Liver (tissue), 9 donors: ENCODE data around the gene CNR2. TPM values are rescaled to one million over a fixed set of nuclear protein-coding genes. Genes with fewer than 3 reads are reported as not detected.
A peak's percentile ranks its signal among the peaks of the same experiment; 100 is the strongest.

Experiments
- DNase-seq: peaks from one replicate; pipeline ENCODE4 v3.0.0-alpha.2; 2017; ENCODE audit warnings: low spot score
- H3K27ac ChIP-seq, 2 donors: one replicate each; pipeline ENCODE4 v1.7.0; 2013; ENCODE audit warnings: inconsistent platforms in 2 of 2, low read length in 2 of 2, control low read depth in 1 of 2, low read depth in 1 of 2, mild to moderate bottlenecking in 1 of 2
- H3K27me3 ChIP-seq, 4 donors: one replicate each; pipeline versions ENCODE4 v1.6.1 to v1.7.0; 2013; ENCODE audit warnings: low read length in 3 of 4, inconsistent platforms in 1 of 4, mild to moderate bottlenecking in 1 of 4, moderate library complexity in 1 of 4; ENCODE audit not compliant: control insufficient read depth in 4 of 4, insufficient read depth in 4 of 4
- H3K36me3 ChIP-seq, 4 donors: one replicate each; pipeline versions ENCODE4 v1.6.1 to v1.7.0; 2013; ENCODE audit warnings: low read length in 3 of 4, mild to moderate bottlenecking in 3 of 4, low read depth in 1 of 4, moderate library complexity in 1 of 4; ENCODE audit not compliant: control insufficient read depth in 4 of 4, insufficient read depth in 3 of 4
- H3K4me1 ChIP-seq, 4 donors: one replicate each; pipeline versions ENCODE4 v1.6.1 to v1.7.0; 2013; ENCODE audit warnings: low read length in 3 of 4, mild to moderate bottlenecking in 3 of 4, moderate library complexity in 1 of 4; ENCODE audit not compliant: control insufficient read depth in 4 of 4, insufficient read depth in 4 of 4
- H3K4me3 ChIP-seq, 3 donors: one replicate each; pipeline versions ENCODE4 v1.6.1 to v1.7.0; 2013; ENCODE audit warnings: low read length in 3 of 3, control low read depth in 1 of 3, low read depth in 1 of 3, mild to moderate bottlenecking in 1 of 3
- H3K9ac ChIP-seq, 2 donors: one replicate each; pipeline ENCODE4 v1.7.0; 2013; ENCODE audit warnings: low read length in 2 of 2, mild to moderate bottlenecking in 2 of 2, moderate library complexity in 2 of 2, control low read depth in 1 of 2, low read depth in 1 of 2
- H3K9me3 ChIP-seq, 4 donors: one replicate each; pipeline versions ENCODE4 v1.6.1 to v1.7.0; 2013; ENCODE audit warnings: low read length in 3 of 4; ENCODE audit not compliant: control insufficient read depth in 4 of 4
- EGR1 ChIP-seq, 2 donors: IDR thresholded peaks; 2 replicates each; pipeline ENCODE4 v1.6.1; 2016 to 2018; ENCODE audit warnings: antibody characterized with exemption in 2 of 2, low read depth in 2 of 2
- FOXA1 ChIP-seq: IDR thresholded peaks from 2 replicates; pipeline ENCODE4 v1.6.1; 2016; ENCODE audit warnings: antibody characterized with exemption
- FOXA2 ChIP-seq: IDR thresholded peaks from 2 replicates; pipeline ENCODE4 v1.6.1; 2016; ENCODE audit warnings: antibody characterized with exemption
- GABPA ChIP-seq, 2 donors: IDR thresholded peaks in 1 of 2; conservative IDR thresholded peaks in 1 of 2; 2 replicates each; pipeline ENCODE4 v1.6.1; 2016; ENCODE audit warnings: antibody characterized with exemption in 2 of 2, mild to moderate bottlenecking in 1 of 2, moderate library complexity in 1 of 2
- HNF4A ChIP-seq, 2 donors: conservative IDR thresholded peaks; 2 replicates each; pipeline ENCODE4 v1.6.1; 2016; ENCODE audit warnings: antibody characterized with exemption in 2 of 2, mild to moderate bottlenecking in 2 of 2
- JUND ChIP-seq, 2 donors: IDR thresholded peaks; 2 replicates each; pipeline ENCODE4 v1.6.1; 2016; ENCODE audit warnings: antibody characterized with exemption in 2 of 2
- NR2F2 ChIP-seq: IDR thresholded peaks from 2 replicates; pipeline ENCODE4 v1.6.1; 2016; ENCODE audit warnings: antibody characterized with exemption
- RAD21 ChIP-seq, 2 donors: IDR thresholded peaks; 2 replicates each; pipeline ENCODE4 v1.6.1; 2016; ENCODE audit warnings: antibody characterized with exemption in 2 of 2, mild to moderate bottlenecking in 2 of 2
- RXRA ChIP-seq, 2 donors: IDR thresholded peaks; 2 replicates each; pipeline ENCODE4 v1.6.1; 2017 to 2018; ENCODE audit warnings: antibody characterized with exemption in 2 of 2, mild to moderate bottlenecking in 1 of 2
- SP1 ChIP-seq: IDR thresholded peaks from 2 replicates; pipeline ENCODE4 v1.6.1; 2018; ENCODE audit warnings: antibody characterized with exemption, mild to moderate bottlenecking
- YY1 ChIP-seq: IDR thresholded peaks from 2 replicates; pipeline ENCODE4 v1.6.1; 2016; ENCODE audit warnings: antibody characterized with exemption, mild to moderate bottlenecking
- WGBS: extraction: QIAGEN DNeasy Blood & Tissue Kit; methylation state at CpG from one replicate; pipeline ENCODE4 v1.1.7; 2013; 5-methylcytosine and 5-hydroxymethylcytosine counted together
- polyA plus RNA-seq, 2 donors: library from polyadenylated mRNA; stranded (reverse) in 1 of 2; unstranded in 1 of 2; fragments of 200-250 nt in 1 of 2; fragments of >200 nt in 1 of 2; fragmentation: Nextera tagmentation in 1 of 2; extraction: Ambion mirVana in 1 of 2; gene quantifications; one replicate each; pipeline versions ENCODE4 v1.2.1 to v1.2.3, GENCODE V29; 2013 to 2015
- total RNA-seq, 2 donors: library from RNA; depleted of rRNA; stranded (reverse); fragments of >200 nt; gene quantifications; one replicate each; pipeline ENCODE4 v1.2.3, GENCODE V29; 2014
- TF ChIP-seq, protein P1 (sequence below): IDR thresholded peaks from 2 replicates; pipeline ENCODE4 v1.6.1; 2016; ENCODE audit warnings: antibody characterized with exemption, mild to moderate bottlenecking
- TF ChIP-seq, protein P2 (sequence below): IDR thresholded peaks from 2 replicates; pipeline ENCODE4 v1.6.1; 2016; ENCODE audit warnings: antibody characterized with exemption
- donor health status: healthy.
- donor health status: healthy.
- donor health status: healthy.
- donor health status: healthy.
- donor health status: healthy.

Gene CNR2
- total RNA-seq (under 1 TPM; 0.08 to 0.28 TPM), polyA plus RNA-seq (under 1 TPM; 0.03 to 0.10 TPM)

DNA sequence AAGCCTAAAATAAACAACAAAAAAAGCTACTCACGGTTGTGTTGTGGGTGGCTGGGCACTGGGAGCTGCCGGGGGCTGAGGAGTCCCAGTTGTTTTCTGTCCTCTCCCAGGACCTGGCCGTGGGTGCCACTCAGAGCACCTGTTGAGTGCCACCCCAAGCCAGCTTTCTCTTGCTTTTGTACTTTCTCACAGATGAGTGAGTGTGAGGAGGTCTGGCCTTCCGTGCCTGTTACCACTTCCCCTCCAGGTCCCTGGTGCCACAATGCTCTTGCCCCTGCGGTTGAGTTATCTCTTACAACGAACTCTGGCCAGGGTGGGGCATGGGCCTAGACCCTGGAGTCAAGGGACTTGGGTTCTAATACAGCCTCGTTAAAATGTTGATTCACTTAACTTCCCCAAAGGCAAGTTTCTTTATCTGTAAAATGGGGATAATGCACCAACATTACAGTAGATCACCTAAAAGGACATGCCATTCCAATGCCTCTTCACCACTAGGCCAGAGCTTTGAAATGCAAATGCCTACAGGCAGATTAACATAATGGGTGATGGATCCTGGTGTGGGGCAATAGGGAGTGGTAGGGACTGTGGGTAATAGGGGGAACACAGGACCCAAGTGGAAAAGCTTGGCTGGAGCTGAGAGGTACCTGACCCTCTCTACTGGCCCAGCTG is at the start of gene CNR2:
TSS of gene CNR2 (minus strand) at position 151 of the 669 bp plus-strand sequence. CDS start 37,745 bp downstream, outside the sequence.
- Histone ChIP-seq H3K27ac (no peak within 1 kb of the TSS), H3K9ac (no peak within 1 kb of the TSS), H3K4me3 (no peak within 1 kb of the TSS), H3K27me3 (no peaks in the 10 kb centered on the region), H3K36me3 (no peaks in the 10 kb centered on the region), H3K9me3 (no peaks in the 10 kb centered on the region), H3K4me1 (peaks cover 0 to 10% (median 0%) of the 10 kb centered on the region in 4 donors)
- no peak for TF ChIP-seq JUND (IDR thresholded peaks at IDR 0.05)
- no peak for TF ChIP-seq YY1
- no peak for TF ChIP-seq NR2F2
- no peak for TF ChIP-seq HNF4A (conservative IDR thresholded peaks at IDR 0.05)
- no peak for TF ChIP-seq GABPA (IDR thresholded peaks at IDR 0.05 in 1 of 2, conservative IDR thresholded peaks at IDR 0.05 in 1 of 2)
- no peak for TF ChIP-seq EGR1 (IDR thresholded peaks at IDR 0.05; ENCODE audit: low read depth in 2 of 2)
- DNase-seq: no peak
- 53% methylated on average over 7 of the region's 7 CpGs for WGBS

DNA sequence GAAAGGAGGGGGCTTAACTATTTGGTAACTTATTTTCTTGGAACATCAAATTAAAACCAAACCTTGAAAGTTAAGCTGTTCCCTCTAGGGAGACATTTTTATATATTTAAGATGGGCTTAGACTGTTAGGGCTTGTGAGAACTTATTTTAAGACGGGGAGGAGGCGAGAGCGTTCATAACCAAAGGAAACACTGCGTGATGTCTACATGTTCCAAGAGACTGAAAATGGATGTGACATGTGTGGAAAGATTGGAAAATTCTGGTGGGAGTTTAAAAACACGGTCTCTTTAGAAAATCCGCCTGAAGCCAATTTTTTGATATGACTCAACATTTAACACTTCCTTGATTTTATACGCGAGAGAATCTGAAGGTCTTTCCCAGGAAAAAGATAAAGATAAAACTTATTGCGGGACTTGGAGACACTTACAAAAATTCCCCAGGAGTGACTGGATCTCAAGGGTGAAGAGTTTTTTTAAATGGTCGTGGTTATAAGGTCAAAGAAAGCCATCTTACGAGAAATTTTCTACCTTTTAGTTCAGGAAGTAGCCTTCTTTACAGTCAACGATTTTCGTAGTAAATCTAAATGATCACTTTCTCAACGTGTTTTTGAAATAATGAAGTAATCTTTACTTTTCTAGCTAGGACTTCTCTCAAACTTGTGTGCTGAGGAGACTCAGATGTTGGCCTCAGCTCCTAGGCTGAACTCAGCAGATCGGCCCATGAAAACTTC is 47.3 kb upstream of the CNR2 start:
- peaks cover 1 to 10% (median 5%) of the 10 kb centered on the region in 4 donors for H3K36me3 ChIP-seq
- DNase-seq: no peak
- no peak for TF ChIP-seq RXRA (IDR thresholded peaks at IDR 0.05)
- no peak for TF ChIP-seq FOXA2
- no peak for TF ChIP-seq RAD21 (IDR thresholded peaks at IDR 0.05)
- TF ChIP-seq EGR1 (IDR thresholded peaks at IDR 0.05; ENCODE audit: low read depth in 2 of 2): no peak
- no peak for TF ChIP-seq NR2F2
- TF ChIP-seq SP1: no peak
- TF ChIP-seq, protein P1, sequence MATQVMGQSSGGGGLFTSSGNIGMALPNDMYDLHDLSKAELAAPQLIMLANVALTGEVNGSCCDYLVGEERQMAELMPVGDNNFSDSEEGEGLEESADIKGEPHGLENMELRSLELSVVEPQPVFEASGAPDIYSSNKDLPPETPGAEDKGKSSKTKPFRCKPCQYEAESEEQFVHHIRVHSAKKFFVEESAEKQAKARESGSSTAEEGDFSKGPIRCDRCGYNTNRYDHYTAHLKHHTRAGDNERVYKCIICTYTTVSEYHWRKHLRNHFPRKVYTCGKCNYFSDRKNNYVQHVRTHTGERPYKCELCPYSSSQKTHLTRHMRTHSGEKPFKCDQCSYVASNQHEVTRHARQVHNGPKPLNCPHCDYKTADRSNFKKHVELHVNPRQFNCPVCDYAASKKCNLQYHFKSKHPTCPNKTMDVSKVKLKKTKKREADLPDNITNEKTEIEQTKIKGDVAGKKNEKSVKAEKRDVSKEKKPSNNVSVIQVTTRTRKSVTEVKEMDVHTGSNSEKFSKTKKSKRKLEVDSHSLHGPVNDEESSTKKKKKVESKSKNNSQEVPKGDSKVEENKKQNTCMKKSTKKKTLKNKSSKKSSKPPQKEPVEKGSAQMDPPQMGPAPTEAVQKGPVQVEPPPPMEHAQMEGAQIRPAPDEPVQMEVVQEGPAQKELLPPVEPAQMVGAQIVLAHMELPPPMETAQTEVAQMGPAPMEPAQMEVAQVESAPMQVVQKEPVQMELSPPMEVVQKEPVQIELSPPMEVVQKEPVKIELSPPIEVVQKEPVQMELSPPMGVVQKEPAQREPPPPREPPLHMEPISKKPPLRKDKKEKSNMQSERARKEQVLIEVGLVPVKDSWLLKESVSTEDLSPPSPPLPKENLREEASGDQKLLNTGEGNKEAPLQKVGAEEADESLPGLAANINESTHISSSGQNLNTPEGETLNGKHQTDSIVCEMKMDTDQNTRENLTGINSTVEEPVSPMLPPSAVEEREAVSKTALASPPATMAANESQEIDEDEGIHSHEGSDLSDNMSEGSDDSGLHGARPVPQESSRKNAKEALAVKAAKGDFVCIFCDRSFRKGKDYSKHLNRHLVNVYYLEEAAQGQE: no peak
- TF ChIP-seq, protein P2, sequence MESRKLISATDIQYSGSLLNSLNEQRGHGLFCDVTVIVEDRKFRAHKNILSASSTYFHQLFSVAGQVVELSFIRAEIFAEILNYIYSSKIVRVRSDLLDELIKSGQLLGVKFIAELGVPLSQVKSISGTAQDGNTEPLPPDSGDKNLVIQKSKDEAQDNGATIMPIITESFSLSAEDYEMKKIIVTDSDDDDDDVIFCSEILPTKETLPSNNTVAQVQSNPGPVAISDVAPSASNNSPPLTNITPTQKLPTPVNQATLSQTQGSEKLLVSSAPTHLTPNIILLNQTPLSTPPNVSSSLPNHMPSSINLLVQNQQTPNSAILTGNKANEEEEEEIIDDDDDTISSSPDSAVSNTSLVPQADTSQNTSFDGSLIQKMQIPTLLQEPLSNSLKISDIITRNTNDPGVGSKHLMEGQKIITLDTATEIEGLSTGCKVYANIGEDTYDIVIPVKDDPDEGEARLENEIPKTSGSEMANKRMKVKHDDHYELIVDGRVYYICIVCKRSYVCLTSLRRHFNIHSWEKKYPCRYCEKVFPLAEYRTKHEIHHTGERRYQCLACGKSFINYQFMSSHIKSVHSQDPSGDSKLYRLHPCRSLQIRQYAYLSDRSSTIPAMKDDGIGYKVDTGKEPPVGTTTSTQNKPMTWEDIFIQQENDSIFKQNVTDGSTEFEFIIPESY: no peak
- TF ChIP-seq FOXA1: no peak
- H3K4me1 ChIP-seq: peaks cover 0 to 25% (median 23%) of the 10 kb centered on the region in 4 donors
- H3K9ac ChIP-seq: peak overlapping the region; percentile 97 to 100
- H3K27me3 ChIP-seq: no peaks in the 10 kb centered on the region
- no peaks in the 10 kb centered on the region for H3K9me3 ChIP-seq
- peak overlapping the region; percentile 91 to 95 (median 92) for H3K4me3 ChIP-seq
- H3K27ac ChIP-seq: peak overlapping the region; percentile 95 to 98
- 1% methylated on average over 15 of the region's 15 CpGs for WGBS
